ENCODE data around the gene SLC2A4. TPM values are rescaled to one million over a fixed set of nuclear protein-coding genes. Genes with fewer than 3 reads are reported as not detected.

SLC2A4 gene
- total and polyA plus RNA-seq, 2 of the 4 experiments (the other 2 are of a cell fraction): 0.07 TPM; not detected in 1

DNA sequence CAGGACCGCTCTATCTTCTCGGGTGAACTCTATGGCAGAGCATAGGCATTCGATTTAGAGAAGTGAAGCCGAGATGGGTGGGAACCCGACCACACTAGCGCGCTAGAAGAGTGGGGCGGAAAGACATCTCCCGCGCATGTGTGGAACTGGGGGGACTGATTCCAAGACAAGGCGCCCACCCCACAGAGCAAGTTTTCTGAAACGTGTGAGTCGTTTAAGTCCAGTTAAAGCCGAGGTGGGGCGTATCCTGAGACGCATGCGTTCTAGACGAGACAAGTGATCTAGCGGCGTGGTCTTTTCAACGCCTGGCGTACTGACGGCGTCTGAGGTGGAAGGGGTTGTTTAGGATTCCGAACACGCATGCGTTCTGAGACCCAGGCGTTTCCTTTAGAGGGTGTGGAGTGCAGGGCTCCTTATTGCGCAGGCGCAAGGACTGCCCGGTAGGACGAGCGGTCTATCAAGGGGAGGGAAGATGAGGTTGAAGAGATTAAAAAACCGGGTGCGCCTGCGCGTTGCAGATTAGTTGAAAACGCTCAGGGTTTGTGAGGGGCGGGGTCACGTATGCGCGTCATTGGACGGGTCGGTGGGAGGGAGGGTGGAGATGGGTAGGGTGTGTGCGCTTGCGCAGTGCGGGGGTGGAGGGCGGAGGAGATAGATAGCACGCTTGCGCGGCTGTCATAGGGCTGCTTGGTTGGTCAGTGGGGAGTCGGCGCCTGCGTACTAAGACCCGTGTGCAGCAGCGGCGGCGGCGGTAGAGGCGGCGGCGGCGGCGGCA is 25.6 kb downstream of the SLC2A4 start, which contains the start of gene EIF5A:
Gene EIF5A, plus strand, starts transcription at position 718 of the 775 bp plus-strand sequence. CDS start 2,008 bp downstream, outside the sequence.
- peak within 1 kb of the TSS; percentile 78 for H3K4ac ChIP-seq (ENCODE audit: low read depth, low read length)
- peak within 1 kb of the TSS; percentile 56; the same call in 1 of the 2 replicates for H2BK120ac ChIP-seq (ENCODE audit: low read depth, low read length)
- peak within 1 kb of the TSS; percentile 77 for H3K9ac ChIP-seq (ENCODE audit: low read depth, low read length)
- in situ Hi-C loops (cut with MboI; ENCODE audit: low sequenced_read_pairs): loop anchor here (10.0 kb wide), 1 partner anchor 262 kb away; the partner anchor contains the start of gene SLC16A11
- peak within 1 kb of the TSS; percentile 70 for H4K91ac ChIP-seq (ENCODE audit: insufficient read depth, low read depth, low read length)
- peak within 1 kb of the TSS; percentile 46 for H3K18ac ChIP-seq (ENCODE audit: low read depth, low read length)
- no peak within 1 kb of the TSS for H2BK20ac ChIP-seq (ENCODE audit: low read depth, low read length)
- H3K9me1 ChIP-seq (ENCODE audit: insufficient read depth, low read length): peaks cover 9% of the 10 kb centered on the region; the same call in 1 of the 2 replicates
- H2AK5ac ChIP-seq (ENCODE audit: low read depth, low read length): peak within 1 kb of the TSS; percentile 87; the same call in 1 of the 2 replicates
- dilution Hi-C loops (cut with HindIII; ENCODE audit: low sequenced_read_pairs, unreplicated experiment): no loop called here
- CTCF ChIA-PET: no interaction called here
- peaks cover 7 to 35% of the 10 kb centered on the region in 2 experiments; a peak in 3 of 4 replicates for H3K79me1 ChIP-seq (ENCODE audit: low read depth in 1 of 2, low read length in 2 of 2)
- H2AK9ac ChIP-seq (replicated peaks; ENCODE audit: low read depth, low read length, poor library complexity): peak within 1 kb of the TSS; percentile 99
- H3K36me3 ChIP-seq (ENCODE audit: control insufficient read depth, insufficient read depth, low read length): peaks cover 16% of the 10 kb centered on the region
- peak within 1 kb of the TSS; percentile 98 for H3K4me2 ChIP-seq (ENCODE audit: low read depth, low read length)
- peak within 1 kb of the TSS; percentile 22 for H4K5ac ChIP-seq (ENCODE audit: low read depth, low read length)
- H2BK5ac ChIP-seq (ENCODE audit: low read depth, low read length, poor library complexity, severe bottlenecking): peak within 1 kb of the TSS; percentile 87
- POLR2A ChIA-PET (ENCODE audit: unreplicated experiment): no interaction called here
- H4K8ac ChIP-seq (ENCODE audit: low read depth in 2 of 2, low read length in 2 of 2): peak within 1 kb of the TSS; percentile 45 to 91
- peaks cover 37% of the 10 kb centered on the region for H4K20me1 ChIP-seq (ENCODE audit: insufficient read depth, low read length)
- peak within 1 kb of the TSS; percentile 57 for H3K14ac ChIP-seq (replicated peaks; ENCODE audit: low read depth, low read length)
- H3K27ac ChIP-seq (ENCODE audit: insufficient read depth, low read length): peak within 1 kb of the TSS; percentile 74
- BruUV-seq (replicated peaks): no TSS peak
- peak within 1 kb of the TSS; percentile 68 for H3K4me3 ChIP-seq (ENCODE audit: insufficient read depth, low read depth, low read length)
- H3K4me1 ChIP-seq (ENCODE audit: control insufficient read depth, insufficient read depth, low read length): no peaks in the 10 kb centered on the region; the same call in 1 of the 2 replicates
- peak; percentile 86 for ATAC-seq (ENCODE audit: low read depth)
- H3K23ac ChIP-seq (ENCODE audit: low read depth, low read length): peak within 1 kb of the TSS; percentile 78; the same call in 1 of the 2 replicates
- intact Hi-C loops (cut with micrococcal nuclease): no loop called here
- peak within 1 kb of the TSS; percentile 4; the same call in 1 of the 3 replicates for H2BK15ac ChIP-seq (ENCODE audit: low read depth, low read length)
- WGBS, 2 experiments (ENCODE audit: extremely low coverage in 2 of 2, insufficient read length in 1 of 2): 0% methylated on average over 25 of the region's 64 CpGs; no CpG with 5 or more reads in 1 of the 2 experiments
- no peaks in the 10 kb centered on the region for H3K9me3 ChIP-seq (ENCODE audit: control insufficient read depth, insufficient read depth, low read length)
- peak within 1 kb of the TSS; percentile 76 for H3K56ac ChIP-seq (ENCODE audit: extremely low read depth, insufficient read depth, low read length)
- DNase-seq: peak; percentile 100
- no peaks in the 10 kb centered on the region; the same call in 1 of the 2 replicates for H3K27me3 ChIP-seq (ENCODE audit: control insufficient read depth, insufficient read depth, low read length)
- H2AFZ ChIP-seq (replicated peaks; ENCODE audit: low read length, poor library complexity): peak within 1 kb of the TSS; percentile 93
- TF ChIP-seq RFX5 (IDR thresholded peaks at IDR 0.05; ENCODE audit: low read depth, low read length) (no peak), BHLHE40 (IDR thresholded peaks at IDR 0.05; ENCODE audit: low read depth, low read length) (no peak), RAD21 (IDR thresholded peaks at IDR 0.05; ENCODE audit: low read length) (no peak), SMC3 (IDR thresholded peaks at IDR 0.05; ENCODE audit: low read depth, low read length) (no peak), MXI1 (IDR thresholded peaks at IDR 0.05; ENCODE audit: borderline replicate concordance, low read depth, low read length) (peak; percentile 92), RCOR1 (IDR thresholded peaks at IDR 0.05; ENCODE audit: insufficient replicate concordance, low read length) (no peak), CEBPB (IDR thresholded peaks at IDR 0.05; ENCODE audit: low read depth, low read length) (peak; percentile 97), POLR2A (IDR thresholded peaks at IDR 0.05; ENCODE audit: low read depth, low read length) (peak; percentile 69; the same call in 1 of the 2 replicates), NFE2L2 (IDR thresholded peaks at IDR 0.05; ENCODE audit: low read depth, low read length) (no peak), FOS (IDR thresholded peaks at IDR 0.05; ENCODE audit: low read depth, low read length) (no peak), CHD1 (IDR thresholded peaks at IDR 0.05; ENCODE audit: low read depth, low read length) (peak; percentile 62; the same call in 1 of the 2 replicates)
- TF ChIP-seq, protein P1, sequence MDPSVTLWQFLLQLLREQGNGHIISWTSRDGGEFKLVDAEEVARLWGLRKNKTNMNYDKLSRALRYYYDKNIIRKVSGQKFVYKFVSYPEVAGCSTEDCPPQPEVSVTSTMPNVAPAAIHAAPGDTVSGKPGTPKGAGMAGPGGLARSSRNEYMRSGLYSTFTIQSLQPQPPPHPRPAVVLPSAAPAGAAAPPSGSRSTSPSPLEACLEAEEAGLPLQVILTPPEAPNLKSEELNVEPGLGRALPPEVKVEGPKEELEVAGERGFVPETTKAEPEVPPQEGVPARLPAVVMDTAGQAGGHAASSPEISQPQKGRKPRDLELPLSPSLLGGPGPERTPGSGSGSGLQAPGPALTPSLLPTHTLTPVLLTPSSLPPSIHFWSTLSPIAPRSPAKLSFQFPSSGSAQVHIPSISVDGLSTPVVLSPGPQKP (IDR thresholded peaks at IDR 0.05; ENCODE audit: borderline replicate concordance, low read depth, low read length): no peak
- TF ChIP-seq, protein P2, sequence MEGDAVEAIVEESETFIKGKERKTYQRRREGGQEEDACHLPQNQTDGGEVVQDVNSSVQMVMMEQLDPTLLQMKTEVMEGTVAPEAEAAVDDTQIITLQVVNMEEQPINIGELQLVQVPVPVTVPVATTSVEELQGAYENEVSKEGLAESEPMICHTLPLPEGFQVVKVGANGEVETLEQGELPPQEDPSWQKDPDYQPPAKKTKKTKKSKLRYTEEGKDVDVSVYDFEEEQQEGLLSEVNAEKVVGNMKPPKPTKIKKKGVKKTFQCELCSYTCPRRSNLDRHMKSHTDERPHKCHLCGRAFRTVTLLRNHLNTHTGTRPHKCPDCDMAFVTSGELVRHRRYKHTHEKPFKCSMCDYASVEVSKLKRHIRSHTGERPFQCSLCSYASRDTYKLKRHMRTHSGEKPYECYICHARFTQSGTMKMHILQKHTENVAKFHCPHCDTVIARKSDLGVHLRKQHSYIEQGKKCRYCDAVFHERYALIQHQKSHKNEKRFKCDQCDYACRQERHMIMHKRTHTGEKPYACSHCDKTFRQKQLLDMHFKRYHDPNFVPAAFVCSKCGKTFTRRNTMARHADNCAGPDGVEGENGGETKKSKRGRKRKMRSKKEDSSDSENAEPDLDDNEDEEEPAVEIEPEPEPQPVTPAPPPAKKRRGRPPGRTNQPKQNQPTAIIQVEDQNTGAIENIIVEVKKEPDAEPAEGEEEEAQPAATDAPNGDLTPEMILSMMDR (conservative IDR thresholded peaks at IDR 0.05; ENCODE audit: low read depth, low read length): no peak
- TF ChIP-seq, protein P3, sequence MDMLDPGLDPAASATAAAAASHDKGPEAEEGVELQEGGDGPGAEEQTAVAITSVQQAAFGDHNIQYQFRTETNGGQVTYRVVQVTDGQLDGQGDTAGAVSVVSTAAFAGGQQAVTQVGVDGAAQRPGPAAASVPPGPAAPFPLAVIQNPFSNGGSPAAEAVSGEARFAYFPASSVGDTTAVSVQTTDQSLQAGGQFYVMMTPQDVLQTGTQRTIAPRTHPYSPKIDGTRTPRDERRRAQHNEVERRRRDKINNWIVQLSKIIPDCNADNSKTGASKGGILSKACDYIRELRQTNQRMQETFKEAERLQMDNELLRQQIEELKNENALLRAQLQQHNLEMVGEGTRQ (IDR thresholded peaks at IDR 0.05; ENCODE audit: low read depth, low read length): 0 out of 2 replicates have a peak, but pooled peaks have one; percentile 2

Measured in IMR-90 (cell line).